Activated T-helper 9 cell treated with anti-CD3 and anti-CD28 coated beads, Interleukin-2, amount 50 U/mL, for 16 hours (primary cell): ENCODE measurements around the gene MYLK.

ENCODE experiments used
- DNase-seq: peaks from one replicate; pipeline ENCODE4 v3.0.0-alpha.2; 2020; ENCODE audit warnings: low read depth

Gene MYLK

GRCh38 chr3:123642182-123642956 is 241.8 kb downstream of the MYLK start:
- DNase-seq = no peak

GRCh38 chr3:123641505-123641904 is 242.6 kb downstream of the MYLK start:
- no peak for DNase-seq

- no peak for DNase-seq
Observed at GRCh38 chr3:123640740-123641462, 243.2 kb downstream of the MYLK start.

- DNase-seq = no peak
Observed at GRCh38 chr3:123640311-123640710, 243.8 kb downstream of the MYLK start.

GRCh38 chr3:123638936-123639689 is 245.0 kb downstream of the MYLK start:
- DNase-seq = no peak

- DNase-seq = no peak
Observed at GRCh38 chr3:123637841-123638240, 246.3 kb downstream of the MYLK start.

- no peak for DNase-seq
Observed at GRCh38 chr3:123637131-123637530, 247.0 kb downstream of the MYLK start.

GRCh38 chr3:123636431-123636841 is 247.7 kb downstream of the MYLK start:
- DNase-seq = no peak

GRCh38 chr3:123635717-123636116 is 248.4 kb downstream of the MYLK start:
- no peak for DNase-seq

- no peak for DNase-seq
Observed at GRCh38 chr3:123635217-123635616, 248.9 kb downstream of the MYLK start.

GRCh38 chr3:123634149-123635051 is 249.7 kb downstream of the MYLK start:
- no peak for DNase-seq

- DNase-seq = no peak
Observed at GRCh38 chr3:123633530-123633929, 250.6 kb downstream of the MYLK start.

- DNase-seq = no peak
Observed at GRCh38 chr3:123632161-123632655, 251.9 kb downstream of the MYLK start.

- no peak for DNase-seq
Observed at GRCh38 chr3:123629747-123630047, 254.4 kb downstream of the MYLK start.

GRCh38 chr3:123628996-123629746 is 255.0 kb downstream of the MYLK start:
- no peak for DNase-seq

GRCh38 chr3:123627673-123628670 is 256.2 kb downstream of the MYLK start:
- no peak for DNase-seq

GRCh38 chr3:123626881-123627280 is 257.3 kb downstream of the MYLK start:
- no peak for DNase-seq

- no peak for DNase-seq
Observed at GRCh38 chr3:123624302-123624701, 259.8 kb downstream of the MYLK start.

GRCh38 chr3:123623346-123623880 is 260.7 kb downstream of the MYLK start:
- no peak for DNase-seq
